ENCODE measurements around the gene ASPM.

Gene ASPM

DNA sequence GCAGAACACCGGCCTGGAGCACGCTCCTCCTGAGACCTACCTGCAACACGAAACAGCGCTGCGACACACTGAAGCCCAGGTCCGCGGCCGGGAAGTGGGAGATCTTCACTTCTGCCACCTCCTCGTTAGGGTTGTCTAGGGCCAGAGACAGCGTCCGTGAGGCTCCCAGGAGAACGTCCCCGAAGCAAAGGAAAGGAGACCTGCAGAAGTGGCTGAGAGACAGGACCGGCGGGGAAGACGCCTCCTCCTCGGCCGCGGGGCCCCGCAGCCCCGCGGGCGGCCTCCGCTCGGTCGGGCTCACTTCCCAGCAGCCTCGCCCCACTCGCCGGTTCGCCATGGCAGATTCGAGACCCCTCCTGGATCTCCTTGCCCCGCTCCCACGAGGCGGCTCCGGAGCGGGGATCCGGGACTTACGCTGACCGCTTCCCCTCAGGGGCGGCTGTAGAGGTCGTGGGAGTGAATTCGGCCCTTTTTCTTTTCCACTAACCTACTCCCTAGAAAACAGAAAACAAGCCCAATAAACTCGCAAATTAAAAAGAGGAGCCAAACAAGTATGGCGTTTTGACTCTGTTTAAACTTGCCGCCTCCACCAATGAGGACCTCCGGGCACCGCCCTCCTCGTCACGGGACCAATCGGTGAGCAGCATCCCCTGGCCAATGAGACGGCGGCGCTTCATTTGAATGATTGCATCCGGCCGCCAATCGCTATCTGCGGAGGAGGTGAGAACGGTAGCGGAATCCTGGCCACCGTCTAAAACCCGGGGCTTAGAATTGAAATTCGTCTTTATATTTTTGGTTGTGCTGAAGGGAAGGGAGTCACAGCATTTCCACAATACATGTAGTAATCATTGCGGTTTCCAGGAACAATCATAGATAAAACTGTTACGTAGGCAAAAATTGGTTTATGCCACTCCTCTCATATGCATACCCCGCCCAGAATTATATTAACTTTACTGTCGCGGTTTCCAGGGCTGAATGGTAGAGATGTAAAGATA, at the start of gene ASPM:
Gene ASPM, minus strand, starts transcription at position 569 of the 995 bp plus-strand sequence. Its CDS starts 232 bp downstream, at position 337.
- peak; percentile 96 for DNase-seq

GRCh38 chr1:197195100-197195499, 48.6 kb upstream of the ASPM start:
- no peak for DNase-seq

DNA sequence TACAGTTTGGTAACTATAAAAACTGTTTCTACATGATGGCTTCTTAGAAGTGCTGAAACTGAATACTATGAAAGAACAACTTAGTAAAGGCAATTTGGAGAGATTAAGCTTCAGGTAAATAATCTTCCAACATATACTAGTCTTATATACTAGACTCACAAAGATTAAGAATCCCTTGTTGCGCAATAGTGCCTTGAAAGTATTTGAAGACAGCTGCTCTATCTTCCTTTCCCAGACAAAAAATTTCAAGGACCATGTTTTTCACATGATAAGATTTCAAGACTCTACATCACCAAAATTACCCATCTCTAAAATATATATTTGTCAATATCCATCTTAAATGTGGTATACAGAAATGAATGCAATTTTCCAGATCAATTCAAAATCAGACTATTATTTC, 37.7 kb upstream of the ASPM start:
- DNase-seq = no peak

GRCh38 chr1:197183195-197183748, 36.8 kb upstream of the ASPM start:
- no peak for DNase-seq

DNA sequence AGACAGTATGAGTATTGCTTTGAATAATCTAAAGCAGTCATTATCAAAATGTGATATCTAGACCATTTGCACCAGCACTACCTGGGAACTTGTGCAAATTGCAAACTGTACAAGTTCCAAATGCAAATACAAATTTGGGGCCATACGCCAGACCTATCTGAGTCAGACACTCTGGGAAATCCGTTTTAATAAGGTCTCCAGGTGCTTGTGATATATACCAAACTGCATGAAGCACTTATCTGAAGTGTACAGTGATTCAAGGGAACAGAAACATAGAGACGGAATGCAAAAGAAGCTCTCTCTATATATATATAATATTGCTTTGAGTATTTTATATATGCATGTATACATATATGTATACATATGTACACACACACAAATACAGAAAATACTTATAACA, 36.2 kb upstream of the ASPM start:
- no peak for DNase-seq

DNA sequence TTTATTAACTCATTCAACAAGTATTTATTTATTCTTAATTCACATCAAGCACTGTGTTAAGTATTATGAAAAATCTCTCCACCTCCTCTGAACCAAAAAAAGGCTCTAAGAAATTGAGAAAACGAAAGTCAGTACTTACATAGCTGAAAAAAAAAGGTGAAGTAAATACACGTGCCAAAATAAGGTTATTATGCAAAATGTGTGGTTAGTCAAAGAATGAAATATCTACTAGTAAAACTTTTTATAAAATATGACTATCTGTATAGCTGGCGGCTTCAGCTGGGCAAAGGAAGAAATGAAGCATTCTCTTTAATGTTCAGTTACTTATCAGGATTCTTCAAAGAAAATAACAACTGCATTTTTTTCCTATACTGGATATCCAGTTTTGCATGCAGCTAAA, 35.5 kb upstream of the ASPM start:
- no peak for DNase-seq

DNA sequence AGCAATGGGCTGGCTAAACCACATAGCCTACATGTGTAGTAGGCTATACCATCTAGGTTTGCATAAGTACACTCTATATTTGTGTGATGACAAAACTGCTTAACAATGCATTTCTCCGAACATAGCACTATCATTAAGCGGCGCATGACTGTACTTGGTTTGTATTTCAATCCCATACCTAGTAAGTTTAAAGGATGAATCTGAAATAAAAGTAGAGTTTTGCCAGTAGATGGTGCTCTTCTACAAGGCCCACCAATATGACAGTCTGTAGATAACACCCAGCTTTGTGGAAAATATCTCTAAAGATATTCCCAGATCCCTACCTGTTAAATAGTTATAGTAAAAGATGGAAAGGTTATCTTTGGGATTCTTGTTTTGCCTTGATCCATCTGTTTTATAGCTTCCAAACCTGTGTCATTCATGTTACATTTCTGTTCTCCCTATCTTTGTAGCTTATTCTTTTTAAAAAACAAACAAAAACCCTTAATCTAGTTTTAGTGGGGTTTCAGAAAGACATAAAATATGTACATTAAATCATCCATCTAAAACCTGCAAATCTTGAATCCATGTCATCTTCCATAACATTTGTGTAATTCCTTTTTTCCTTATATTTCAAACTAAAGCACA, 33.9 kb upstream of the ASPM start:
- DNase-seq = peak; percentile 43

- DNase-seq = no peak
Observed at GRCh38 chr1:197178998-197179397, 32.5 kb upstream of the ASPM start.

DNA sequence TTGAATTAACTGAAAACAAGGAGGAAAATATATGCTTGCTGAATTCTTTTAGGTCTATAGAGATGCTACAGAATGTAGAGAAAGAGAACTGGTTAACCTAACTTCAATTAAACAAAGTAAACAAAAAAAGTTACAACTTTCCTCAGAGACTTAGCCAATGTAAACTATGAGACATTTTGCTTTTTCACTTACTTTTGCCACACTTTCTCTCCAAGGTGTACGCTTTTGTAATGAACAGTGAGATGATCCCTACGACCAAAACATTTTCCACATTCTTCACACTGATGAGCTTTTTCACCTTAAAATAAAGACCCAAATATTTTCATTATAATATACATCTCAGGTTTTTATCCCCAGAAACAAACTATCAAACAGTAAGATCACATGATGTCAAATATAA, 28.3 kb upstream of the ASPM start:
- DNase-seq = no peak

DNA sequence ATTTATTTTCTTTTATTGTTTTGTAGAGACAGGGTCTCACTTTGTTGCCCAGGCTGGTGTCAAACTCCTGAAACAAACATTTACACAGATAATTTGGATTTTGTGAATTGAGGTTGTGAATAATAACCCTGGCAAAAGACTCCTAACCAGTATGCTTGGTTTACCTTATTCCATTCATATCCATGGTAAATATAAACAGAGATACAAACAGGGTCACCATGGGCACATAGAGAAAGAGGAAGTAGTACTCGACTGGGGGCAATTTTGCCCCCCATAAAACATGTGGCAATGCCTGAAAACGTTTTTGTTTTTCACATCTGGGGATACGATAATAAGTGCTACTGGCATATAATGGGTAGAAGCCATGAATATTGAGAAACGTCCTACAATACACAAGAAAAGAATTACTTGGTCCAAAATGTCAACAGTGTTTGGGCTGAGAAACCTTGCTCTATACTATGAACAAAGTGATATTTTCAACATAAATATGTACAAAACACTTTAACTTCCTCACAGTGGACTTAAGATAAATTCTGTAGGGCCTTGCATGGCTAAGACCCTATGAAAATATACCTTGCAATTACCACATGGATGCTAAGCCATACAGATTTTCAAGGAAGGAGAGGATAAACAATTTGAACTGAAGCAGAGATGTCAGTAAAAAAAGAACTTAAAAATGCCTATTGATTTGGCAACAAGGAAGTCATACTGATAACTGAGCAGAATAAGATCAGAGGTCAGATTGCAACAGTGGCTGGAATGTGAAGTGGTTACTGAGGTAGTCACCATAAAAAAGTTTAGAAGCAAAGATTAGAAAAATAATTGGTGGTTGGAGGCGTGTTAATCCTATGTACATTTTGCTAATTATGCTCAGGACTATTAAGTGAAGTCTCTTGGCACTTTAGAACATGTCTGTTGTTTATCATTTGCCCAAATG, 27.4 kb upstream of the ASPM start:
- no peak for DNase-seq

GRCh38 chr1:197171531-197171930, 25.1 kb upstream of the ASPM start:
- DNase-seq = no peak

DNA sequence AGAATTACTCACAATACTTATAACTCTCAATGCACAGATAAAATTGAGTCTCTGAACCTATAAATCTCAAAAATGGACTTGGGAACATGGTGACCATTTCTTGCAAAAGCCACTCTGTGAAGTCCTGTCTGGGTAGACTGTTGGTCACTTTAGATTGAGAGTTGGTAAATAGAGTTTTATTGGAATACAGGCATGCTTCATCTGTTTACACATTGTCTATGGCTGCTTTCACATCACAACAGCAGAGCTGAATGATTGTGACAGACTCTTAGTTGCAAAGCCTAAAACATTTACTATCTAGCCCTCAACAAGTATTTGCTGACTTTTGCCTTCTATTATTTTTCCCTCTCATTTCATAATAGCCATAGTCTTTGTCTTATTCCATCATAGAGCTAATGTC, 24.1 kb upstream of the ASPM start:
- no peak for DNase-seq

DNA sequence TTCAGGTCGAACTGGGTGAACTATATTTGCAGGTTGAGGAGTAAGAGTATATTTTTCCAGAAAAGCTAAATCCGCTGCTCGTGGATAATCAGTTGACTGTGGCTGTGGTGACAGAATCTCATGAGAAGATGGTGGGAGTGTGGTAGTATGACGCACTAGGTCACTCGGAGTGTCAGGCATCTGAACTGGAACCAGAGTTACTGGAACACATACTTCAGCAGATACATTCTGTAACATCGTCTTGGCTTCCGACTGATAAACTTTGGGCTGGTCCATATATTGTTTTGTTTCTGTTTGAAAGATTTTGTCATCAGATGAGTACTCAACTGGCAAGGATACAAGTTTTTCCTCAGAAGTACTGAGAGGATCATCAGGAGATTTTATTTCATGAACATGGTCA, 13.0 kb upstream of the ASPM start:
- no peak for DNase-seq

DNA sequence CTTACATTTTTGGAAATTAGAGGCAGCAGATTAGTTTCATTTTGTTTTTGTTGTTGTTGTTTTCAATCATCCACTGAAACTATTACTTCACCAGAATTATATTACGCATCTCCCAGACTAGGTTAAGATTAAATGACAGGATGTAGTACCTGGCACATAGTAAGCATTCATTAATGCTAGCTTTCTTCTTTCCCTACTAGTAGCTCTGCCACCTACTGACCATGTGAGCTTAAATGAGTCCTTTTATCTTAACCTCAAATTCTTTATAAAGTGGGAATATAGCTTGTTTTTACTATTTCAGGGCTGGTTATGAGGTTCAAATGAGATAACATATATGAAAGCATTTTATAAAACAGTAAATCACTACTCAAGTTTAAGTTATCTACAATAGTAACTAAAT, 10.2 kb upstream of the ASPM start:
- no peak for DNase-seq

GRCh38 chr1:197152662-197153061, 6.2 kb upstream of the ASPM start:
- no peak for DNase-seq

- DNase-seq = no peak
Observed at GRCh38 chr1:197151185-197151584, 4.7 kb upstream of the ASPM start.

DNA sequence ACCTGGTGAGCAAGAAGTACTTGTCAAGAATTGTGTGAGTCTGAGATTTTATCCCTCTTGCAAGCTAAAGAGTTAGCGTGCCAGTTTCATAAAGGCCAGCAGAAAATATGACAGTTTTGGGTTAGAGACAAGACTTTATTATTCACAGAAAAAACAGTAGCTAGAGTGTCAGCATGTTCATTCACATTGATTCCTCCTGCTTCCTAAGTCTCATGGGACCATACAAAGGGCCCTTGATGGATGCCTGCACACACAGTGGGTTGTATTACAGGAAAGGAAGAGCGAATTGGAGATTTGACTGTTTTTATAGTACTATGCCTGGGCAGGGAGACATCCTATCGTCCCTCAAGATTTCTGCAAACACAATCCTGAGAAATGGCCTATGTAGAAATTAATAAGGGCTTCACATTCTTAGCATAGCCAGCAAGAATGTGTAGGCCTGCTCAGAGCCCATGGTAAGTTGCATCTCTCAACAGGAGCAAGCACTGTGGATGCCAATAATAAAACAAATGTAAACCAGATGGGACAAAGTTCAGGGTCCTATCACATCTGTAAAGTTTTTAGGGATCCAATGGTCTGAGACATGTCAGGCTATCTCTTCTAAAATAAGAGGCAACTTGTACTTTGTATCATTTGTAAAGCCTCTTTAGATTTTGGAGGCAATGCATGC, 4.0 kb upstream of the ASPM start:
- DNase-seq = no peak

DNA sequence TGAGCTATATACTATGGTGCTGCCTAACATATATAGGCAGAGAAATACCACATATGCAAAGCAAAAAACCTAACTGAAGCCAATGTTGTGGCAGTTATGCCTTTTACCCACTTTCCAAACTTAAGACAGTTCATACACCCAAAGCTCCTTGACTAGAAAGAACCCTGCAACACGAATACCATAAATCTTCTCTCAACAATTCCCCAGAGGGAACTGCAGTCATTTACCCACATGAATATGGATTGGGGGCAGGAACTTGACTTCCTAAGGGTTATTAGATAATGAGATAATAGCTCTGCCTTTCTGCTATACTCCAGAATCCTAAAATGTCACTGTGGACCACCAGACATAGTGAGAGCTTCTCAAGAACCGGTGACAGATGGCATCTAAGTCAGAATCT, 2.9 kb upstream of the ASPM start:
- no peak for DNase-seq

DNA sequence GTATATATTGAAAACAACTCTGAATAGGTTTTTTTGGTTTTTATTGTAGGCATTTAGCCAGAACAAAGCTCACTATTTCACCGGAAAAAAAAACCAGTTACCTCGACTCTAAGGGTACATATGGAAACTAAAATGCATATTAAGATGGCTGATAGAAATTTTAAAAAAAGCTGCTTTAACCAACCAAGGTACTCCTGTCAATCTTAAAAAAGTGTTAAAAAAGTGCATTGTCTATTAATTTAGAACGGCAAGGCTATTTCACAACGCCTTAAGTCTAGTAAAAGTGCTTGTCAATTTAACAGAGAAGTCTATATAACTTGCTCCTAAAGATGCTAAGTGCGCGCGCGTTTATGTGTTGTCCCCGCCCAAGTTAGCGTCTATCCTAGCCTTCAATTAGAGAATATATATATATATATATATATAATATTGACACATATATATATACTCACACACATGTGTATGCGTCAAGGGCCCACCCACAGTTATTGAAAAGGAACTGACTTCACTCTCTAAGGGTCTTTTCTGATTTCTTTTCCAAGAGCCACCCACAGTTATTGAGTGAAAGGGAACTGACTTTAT, 934 bp downstream of the ASPM start:
- no peak for DNase-seq

GRCh38 chr1:197144570-197145325, 1.7 kb downstream of the ASPM start:
- no peak for DNase-seq

DNA sequence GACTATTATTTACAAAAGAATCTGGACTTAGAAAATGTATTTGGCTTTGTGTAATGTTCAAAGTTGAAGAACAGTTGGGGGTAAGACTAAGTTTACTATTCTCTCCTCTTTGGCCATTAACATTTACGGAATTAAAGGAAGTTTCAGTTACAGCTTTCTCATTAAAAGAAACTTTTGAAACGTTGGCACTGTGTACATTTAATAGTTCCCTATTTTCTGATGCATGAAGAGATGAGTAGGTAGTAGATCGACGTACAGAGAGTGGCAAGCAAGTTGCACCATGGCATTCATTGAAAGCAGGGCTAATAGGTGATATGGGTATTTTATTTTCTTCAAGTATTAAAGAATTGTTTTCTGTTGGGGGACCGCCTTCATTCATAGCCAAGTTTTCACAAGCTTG, 3.2 kb downstream of the ASPM start:
- DNase-seq = no peak

Measured in NCI-H345 (cell line).